ENCODE measurements around the gene ADGRG6. TPM values are rescaled to one million over a fixed set of nuclear protein-coding genes. Genes with fewer than 3 reads are reported as not detected.

The ADGRG6 gene
- total and polyA plus RNA-seq, 2 of the 8 experiments (the other 6 are each of a cell fraction or from before 2014, with no cell fraction given), result 1.1 to 6.2 TPM

DNA sequence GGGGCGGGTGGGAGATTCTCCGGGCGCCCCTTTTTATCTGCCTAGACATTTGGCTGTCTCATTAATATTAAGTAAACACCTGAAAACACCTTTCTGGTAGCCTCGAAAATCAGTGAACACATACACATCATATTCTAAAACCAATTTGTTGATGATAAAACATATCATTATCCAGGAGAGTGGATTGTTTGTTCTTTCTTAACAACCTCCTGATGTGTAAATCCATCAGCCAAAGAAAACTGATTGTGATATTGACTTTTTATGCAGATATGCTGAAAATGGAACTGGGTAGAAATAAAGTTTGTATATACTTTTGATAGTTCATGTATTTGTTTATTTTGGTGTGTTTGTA, 75.7 kb downstream of the ADGRG6 start:
- H3K79me1 ChIP-seq (ENCODE audit: low read depth, low read length), result no peaks in the 10 kb centered on the region
- no peak overlapping the region for H2BK20ac ChIP-seq (ENCODE audit: low read length)
- no peak overlapping the region for H4K5ac ChIP-seq (ENCODE audit: insufficient read length, low read depth, low read length)
- no peak overlapping the region for H3K9ac ChIP-seq (replicated peaks in 1 of 4; ENCODE audit: extremely low read depth in 1 of 4, low read depth in 3 of 4, low read length in 3 of 4)
- H3K56ac ChIP-seq (replicated peaks; ENCODE audit: insufficient read length, low read depth, low read length), result no peak overlapping the region
- no peak overlapping the region for H3K23ac ChIP-seq (ENCODE audit: insufficient read length)
- H3K4me3 ChIP-seq (ENCODE audit: extremely low read depth in 1 of 4, insufficient read depth in 2 of 4, low read depth in 3 of 4, low read length in 4 of 4), result no peak overlapping the region
- peaks cover 0 to 4% (median 0%) of the 10 kb centered on the region in 4 experiments; a peak in 1 of 7 replicates for H3K4me1 ChIP-seq (replicated peaks in 1 of 4; ENCODE audit: control insufficient read depth in 3 of 4, insufficient read depth in 4 of 4, low read length in 3 of 4)
- H2AFZ ChIP-seq (ENCODE audit: low read length), result no peak overlapping the region
- ChIA-PET CTCF (ENCODE audit: partially characterized antibody) (interaction anchor here (0.9 to 2.5 kb wide), 5 partner anchors 9 to 94 kb away, joined by 3 to 9 read pairs (median 4); no protein-coding TSS in a partner anchor), POLR2A (ENCODE audit: partially characterized antibody) (no interaction called here)
- DNase-seq (ENCODE audit: low read depth in 1 of 2, low spot score in 2 of 2) (no peak), FAIRE-seq (no peak)
- H3K4me2 ChIP-seq (ENCODE audit: insufficient read depth in 1 of 2, low read depth in 2 of 2, low read length in 2 of 2), result no peak overlapping the region
- H3K4ac ChIP-seq (replicated peaks; ENCODE audit: insufficient read length, low read depth, low read length), result no peak overlapping the region
- H2AK5ac ChIP-seq (ENCODE audit: low read depth, low read length), result no peak overlapping the region
- H3K14ac ChIP-seq (ENCODE audit: insufficient read length), result no peak overlapping the region
- H3K79me2 ChIP-seq (ENCODE audit: control insufficient read depth in 1 of 2, insufficient read depth in 2 of 2, low read length in 2 of 2), result no peaks in the 10 kb centered on the region
- H4K91ac ChIP-seq (replicated peaks; ENCODE audit: insufficient read length, low read length), result no peak overlapping the region
- no peak overlapping the region for H3K18ac ChIP-seq (ENCODE audit: extremely low read depth, low read length)
- H3K9me3 ChIP-seq (ENCODE audit: insufficient read depth in 2 of 2, low read depth in 1 of 2, low read length in 1 of 2), result no peaks in the 10 kb centered on the region
- H2BK5ac ChIP-seq (ENCODE audit: low read depth, low read length), result no peak overlapping the region
- no peak overlapping the region for H2BK15ac ChIP-seq (ENCODE audit: low read length)
- H4K8ac ChIP-seq (ENCODE audit: extremely low read depth, insufficient read depth, low read length), result no peak overlapping the region; the same call in 1 of the 2 replicates
- no peaks in the 10 kb centered on the region for H4K20me1 ChIP-seq (replicated peaks in 1 of 2; ENCODE audit: control insufficient read depth in 1 of 2, insufficient read depth in 2 of 2, low read length in 2 of 2)
- WGBS, 2 experiments (ENCODE audit: extremely low coverage in 1 of 2, insufficient coverage in 1 of 2, insufficient read length in 1 of 2, insufficient replicate concordance in 2 of 2, low coverage in 1 of 2, low lambda C conversion rate in 2 of 2, missing lambda C conversion rate in 1 of 2), result 80% methylated on average over 4 of the region's 4 CpGs; no CpG with 5 or more reads in 1 of the 2 experiments
- no peaks in the 10 kb centered on the region for H3K36me3 ChIP-seq (ENCODE audit: control insufficient read depth in 2 of 4, insufficient read depth in 4 of 4, low read length in 3 of 4)
- no peak overlapping the region for H3K27ac ChIP-seq (ENCODE audit: low read depth, low read length)
- H2BK12ac ChIP-seq (ENCODE audit: low read depth, low read length), result no peak overlapping the region
- H2BK120ac ChIP-seq (replicated peaks; ENCODE audit: low read depth, low read length), result no peak overlapping the region
- no peaks in the 10 kb centered on the region for H3K23me2 ChIP-seq (ENCODE audit: low read depth, low read length)
- no peaks in the 10 kb centered on the region for H3K27me3 ChIP-seq (replicated peaks in 1 of 4; ENCODE audit: control insufficient read depth in 3 of 4, extremely low read depth in 1 of 4, insufficient read depth in 3 of 4, low read length in 3 of 4)
- TF ChIP-seq SIX5 (IDR thresholded peaks at IDR 0.05; ENCODE audit: low read depth, low read length), result no peak
- TF ChIP-seq RFX5 (IDR thresholded peaks at IDR 0.05; ENCODE audit: borderline replicate concordance, low read depth, low read length), result no peak
- TF ChIP-seq FOSL1 (IDR thresholded peaks at IDR 0.05; ENCODE audit: insufficient read depth, low read depth, low read length), result no peak
- TF ChIP-seq JUND (IDR thresholded peaks at IDR 0.05; ENCODE audit: low read length), result no peak
- TF ChIP-seq EP300 (IDR thresholded peaks at IDR 0.05; ENCODE audit: borderline replicate concordance in 1 of 2, low read depth in 2 of 2, low read length in 2 of 2), result no peak
- TF ChIP-seq POLR2AphosphoS5 (IDR thresholded peaks at IDR 0.05; ENCODE audit: low read depth, low read length), result no peak
- no peak for TF ChIP-seq BRCA1 (IDR thresholded peaks at IDR 0.05; ENCODE audit: low read depth, low read length)
- no peak for TF ChIP-seq YY1 (IDR thresholded peaks at IDR 0.05; ENCODE audit: low read depth, low read length)
- no peak for TF ChIP-seq RNF2 (IDR thresholded peaks at IDR 0.05; ENCODE audit: borderline replicate concordance, low read depth, low read length, missing control alignments, poor library complexity, severe bottlenecking)
- no peak for TF ChIP-seq ZNF274 (IDR thresholded peaks at IDR 0.05; ENCODE audit: borderline replicate concordance, extremely low read depth, low read length)
- no peak for TF ChIP-seq NRF1 (IDR thresholded peaks at IDR 0.05; ENCODE audit: low read depth, low read length)
- TF ChIP-seq SAP30 (IDR thresholded peaks at IDR 0.05; ENCODE audit: insufficient read depth, insufficient replicate concordance, low read length), result no peak
- TF ChIP-seq, protein P1, sequence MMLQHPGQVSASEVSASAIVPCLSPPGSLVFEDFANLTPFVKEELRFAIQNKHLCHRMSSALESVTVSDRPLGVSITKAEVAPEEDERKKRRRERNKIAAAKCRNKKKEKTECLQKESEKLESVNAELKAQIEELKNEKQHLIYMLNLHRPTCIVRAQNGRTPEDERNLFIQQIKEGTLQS (IDR thresholded peaks at IDR 0.05; ENCODE audit: insufficient read depth, low read depth, low read length), result no peak
- no peak for TF ChIP-seq SUZ12 (IDR thresholded peaks at IDR 0.05; ENCODE audit: low read length)

Data from H1 (cell line).